A673 (cell line): Measurements from ENCODE around the gene SEC16B. TPM values are rescaled to one million over a fixed set of nuclear protein-coding genes. Genes with fewer than 3 reads are reported as not detected.

Source experiments
- BruUV-seq: library from RNA; stranded (reverse); fragments of 400-500 nt; replicated peaks from 2 replicates; lab custom pipeline; 2021; lab: Mats Ljungman, UMichigan
- CTCF ChIA-PET: fragments of 300-600 bp; sonication (Branson Sonifier 250); formaldehyde crosslinking; loops from one replicate; lab custom pipeline; 2022; ENCODE audit warnings: antibody characterized with exemption; lab: Charles Lee
- POLR2A ChIA-PET: fragments of 300-600 bp; sonication (Branson Sonifier 250); formaldehyde crosslinking; loops from one replicate; lab custom pipeline; 2022; ENCODE audit warnings: antibody characterized with exemption; ENCODE audit not compliant: low non-redundant PET; lab: Charles Lee
- DNase-seq: peaks from one replicate; pipeline ENCODE4 v3.0.0-alpha.2; 2015; ENCODE audit warnings: low spot score
- H3K27ac ChIP-seq: fragments of 200-600 bp; sonication (generic); 2 replicates; pipeline ENCODE4 v1.5.1; 2016; ENCODE audit warnings: mixed run types, low read depth, mild to moderate bottlenecking, mixed read lengths, antibody characterized with exemption, low read length; ENCODE audit not compliant: poor library complexity, severe bottlenecking
- H3K27me3 ChIP-seq: fragments of 200-600 bp; sonication (generic); replicated peaks from 2 replicates; pipeline ENCODE4 v1.6.1; 2017; ENCODE audit warnings: mixed run types, low read depth, mild to moderate bottlenecking, mixed read lengths, antibody characterized with exemption, low read length; ENCODE audit not compliant: insufficient read depth, poor library complexity
- H3K36me3 ChIP-seq: fragments of 200-600 bp; sonication (generic); 2 replicates; pipeline ENCODE4 v1.6.1; 2016; ENCODE audit warnings: mixed run types, mild to moderate bottlenecking, mixed read lengths, antibody characterized with exemption, low read length; ENCODE audit not compliant: insufficient read depth, poor library complexity, severe bottlenecking
- H3K4me1 ChIP-seq: fragments of 200-600 bp; sonication (generic); 2 replicates; pipeline ENCODE4 v1.6.1; 2017; ENCODE audit warnings: mixed run types, mild to moderate bottlenecking, mixed read lengths, antibody characterized with exemption, low read length; ENCODE audit not compliant: insufficient read depth, poor library complexity, severe bottlenecking
- H3K4me3 ChIP-seq: fragments of 200-600 bp; sonication (generic); 2 replicates; pipeline ENCODE4 v1.5.1; 2016; ENCODE audit warnings: low read depth, mixed run types, mild to moderate bottlenecking, mixed read lengths, low read length; ENCODE audit not compliant: poor library complexity, severe bottlenecking
- H3K9me3 ChIP-seq: fragments of 200-600 bp; sonication (generic); 2 replicates; pipeline ENCODE4 v1.6.1; 2016; ENCODE audit warnings: mixed run types, low read depth, mild to moderate bottlenecking, mixed read lengths, antibody characterized with exemption, low read length; ENCODE audit not compliant: poor library complexity, severe bottlenecking
- CTCF ChIP-seq: fragments of 300-800, 200-600 bp; sonication (generic); conservative IDR thresholded peaks from 2 replicates; pipeline ENCODE4 v1.5.1; 2017; ENCODE audit warnings: low read depth, mild to moderate bottlenecking, antibody characterized with exemption, low read length, moderate library complexity, mixed read lengths
- EZH2 ChIP-seq: fragments of 200-600 bp; sonication (generic); IDR thresholded peaks from 2 replicates; pipeline ENCODE4 v1.6.1; 2017; ENCODE audit warnings: borderline replicate concordance, low read depth, mild to moderate bottlenecking, mixed read lengths, antibody characterized with exemption, low read length; ENCODE audit not compliant: poor library complexity, severe bottlenecking
- intact Hi-C: fragments of 100-400 bp; cut with micrococcal nuclease; formaldehyde crosslinking; loops from one replicate; pipeline ENCODE4 v1.10.0; 2022; ENCODE audit not compliant: unreplicated experiment
- total RNA-seq: library from RNA; stranded (reverse); gene quantifications from 2 replicates; pipeline ENCODE4 v1.2.3, GENCODE V29; 2021

SEC16B gene
- total RNA-seq, 1 experiment from 2014 or later: 1.3 TPM

- no peaks in the 10 kb centered on the region for H3K4me1 ChIP-seq
- H3K9me3 ChIP-seq: no peaks in the 10 kb centered on the region
- intact Hi-C loops: no loop called here
- no peak for DNase-seq
- TF ChIP-seq CTCF: no peak
- TF ChIP-seq EZH2: no peak
- POLR2A ChIA-PET: no interaction called here
- no peaks in the 10 kb centered on the region for H3K27me3 ChIP-seq
- no peaks in the 10 kb centered on the region for H3K36me3 ChIP-seq
- no peak overlapping the region for H3K4me3 ChIP-seq
- BruUV-seq: no TSS peak
- CTCF ChIA-PET: no interaction called here
- H3K27ac ChIP-seq: no peak overlapping the region
These were observed 35.4 kb downstream of the SEC16B start for GRCh38 chr1:177934461-177934860.

- no TSS peak for BruUV-seq
- no peak overlapping the region for H3K27ac ChIP-seq
- H3K9me3 ChIP-seq: no peaks in the 10 kb centered on the region
- no peaks in the 10 kb centered on the region for H3K4me1 ChIP-seq
- intact Hi-C loops: no loop called here
- no peak for DNase-seq
- H3K4me3 ChIP-seq: no peak overlapping the region
- H3K27me3 ChIP-seq: no peaks in the 10 kb centered on the region
- ChIA-PET CTCF (no interaction called here), POLR2A (no interaction called here)
- H3K36me3 ChIP-seq: no peaks in the 10 kb centered on the region
- TF ChIP-seq EZH2 (no peak), CTCF (no peak)
These were observed 36.0 kb downstream of the SEC16B start for GRCh38 chr1:177933881-177934280.

- no peak overlapping the region for H3K27ac ChIP-seq
- no peak for DNase-seq
- no peaks in the 10 kb centered on the region for H3K9me3 ChIP-seq
- no peak overlapping the region for H3K4me3 ChIP-seq
- TF ChIP-seq CTCF (no peak), EZH2 (no peak)
- intact Hi-C loops: no loop called here
- CTCF ChIA-PET: no interaction called here
- no peaks in the 10 kb centered on the region for H3K4me1 ChIP-seq
- no TSS peak for BruUV-seq
- H3K27me3 ChIP-seq: no peaks in the 10 kb centered on the region
- POLR2A ChIA-PET: no interaction called here
- H3K36me3 ChIP-seq: no peaks in the 10 kb centered on the region
These were observed 37.7 kb downstream of the SEC16B start for GRCh38 chr1:177932123-177932522.
